ENCODE results near the gene CDKAL1. TPM values are rescaled to one million over a fixed set of nuclear protein-coding genes. Genes with fewer than 3 reads are reported as not detected.

The CDKAL1 gene
- total RNA-seq, 1 experiment from 2014 or later, result 13.8 TPM

DNA sequence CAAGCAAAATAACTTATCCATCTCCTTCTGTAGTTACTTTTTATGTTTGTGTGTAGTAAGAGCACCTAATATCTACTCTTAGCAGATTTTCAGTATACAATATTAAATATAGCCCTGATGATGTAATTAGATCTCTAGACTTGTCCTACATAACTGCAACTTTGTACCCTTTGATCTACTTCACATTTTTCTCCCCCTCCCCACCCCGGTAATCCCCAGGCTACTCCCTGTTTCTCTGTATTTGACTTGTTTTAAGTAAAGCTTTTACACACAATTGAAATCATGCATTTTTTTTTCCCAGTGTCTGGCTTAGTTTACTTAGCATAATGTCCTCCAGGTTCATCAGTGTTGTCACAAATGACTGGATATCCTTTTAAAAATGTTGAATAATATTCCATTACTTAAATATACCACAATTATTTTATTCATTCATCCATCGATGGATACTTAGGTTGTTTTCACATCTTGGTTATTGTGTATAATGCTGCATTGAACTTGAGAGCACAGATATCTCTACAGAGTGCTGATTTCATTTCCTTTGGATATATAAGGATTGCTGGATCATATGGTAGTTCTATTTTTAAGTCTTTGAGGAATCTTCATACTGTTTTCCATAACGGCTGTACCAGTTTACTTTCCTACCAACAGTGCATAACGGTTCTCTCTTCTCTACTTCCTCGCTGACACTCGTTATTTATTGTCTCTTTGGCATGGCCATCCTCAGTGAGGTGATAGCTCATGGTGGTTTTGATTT, 212.7 kb downstream of the CDKAL1 start:
- intact Hi-C loops (cut with micrococcal nuclease), result no loop called here
- Histone ChIP-seq H3K4me3 (ENCODE audit: low read length) (no peak overlapping the region), H4K20me1 (ENCODE audit: low read length) (no peaks in the 10 kb centered on the region), H3K4me1 (ENCODE audit: insufficient read depth, low read length) (peaks cover 7% of the 10 kb centered on the region; the same call in 1 of the 2 replicates), H3K36me3 (ENCODE audit: low read depth, low read length) (no peaks in the 10 kb centered on the region), H3K4me2 (ENCODE audit: low read length) (no peak overlapping the region), H3K9me2 (replicated peaks; ENCODE audit: low read length) (no peaks in the 10 kb centered on the region), H3K27ac (ENCODE audit: low read length) (no peak overlapping the region), H3K9me3 (ENCODE audit: low read length) (no peaks in the 10 kb centered on the region), H2AFZ (ENCODE audit: low read length) (no peak overlapping the region), H3K9ac (ENCODE audit: low read length) (no peak overlapping the region), H3K79me2 (ENCODE audit: low read length) (no peaks in the 10 kb centered on the region), H3K27me3 (ENCODE audit: low read length) (no peaks in the 10 kb centered on the region), H3F3A (ENCODE audit: low read length, unreplicated experiment) (no peaks in the 10 kb centered on the region)
- CTCF ChIA-PET, result no interaction called here
- ATAC-seq, result no peak
- DNase-seq, result no peak
- BruUV-seq (replicated peaks), result no TSS peak
- no peak for TF ChIP-seq EZH2 (IDR thresholded peaks at IDR 0.05; ENCODE audit: low read length, unreplicated experiment)
- TF ChIP-seq CTCF (conservative IDR thresholded peaks at IDR 0.05; ENCODE audit: low read depth, low read length), result no peak
- no peak for TF ChIP-seq EZH2phosphoT487 (IDR thresholded peaks at IDR 0.05; ENCODE audit: borderline replicate concordance, low read length)
- POLR2A ChIA-PET (ENCODE audit: unreplicated experiment), result no interaction called here

DNA sequence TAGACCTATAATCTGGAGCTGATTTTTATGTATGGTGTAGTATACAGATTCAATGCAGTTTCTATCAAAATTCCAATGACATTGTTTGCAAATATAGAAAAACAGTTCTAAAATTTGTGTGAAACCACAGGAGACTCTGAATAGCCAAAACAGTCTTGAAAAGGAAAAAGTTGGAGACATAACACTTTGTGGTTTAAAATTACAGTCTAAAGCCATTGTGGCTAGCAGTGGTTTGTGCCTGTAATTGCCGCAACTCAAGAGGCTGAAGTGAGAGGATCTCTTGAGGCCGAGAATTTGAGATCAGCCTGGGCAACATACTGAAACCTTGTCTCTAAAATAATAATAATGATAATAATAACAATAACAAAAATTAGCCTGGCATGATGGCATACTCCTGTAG, 213.7 kb downstream of the CDKAL1 start:
- Histone ChIP-seq H3K9me2 (replicated peaks; ENCODE audit: low read length) (no peaks in the 10 kb centered on the region), H3K79me2 (ENCODE audit: low read length) (no peaks in the 10 kb centered on the region), H3K27me3 (ENCODE audit: low read length) (no peaks in the 10 kb centered on the region), H3K4me2 (ENCODE audit: low read length) (no peak overlapping the region), H4K20me1 (ENCODE audit: low read length) (no peaks in the 10 kb centered on the region), H3K27ac (ENCODE audit: low read length) (no peak overlapping the region), H3K36me3 (ENCODE audit: low read depth, low read length) (no peaks in the 10 kb centered on the region), H3K4me3 (ENCODE audit: low read length) (no peak overlapping the region), H3K4me1 (ENCODE audit: insufficient read depth, low read length) (peaks cover 7% of the 10 kb centered on the region; the same call in 1 of the 2 replicates), H3K9ac (ENCODE audit: low read length) (no peak overlapping the region), H3F3A (ENCODE audit: low read length, unreplicated experiment) (no peaks in the 10 kb centered on the region), H2AFZ (ENCODE audit: low read length) (no peak overlapping the region), H3K9me3 (ENCODE audit: low read length) (no peaks in the 10 kb centered on the region)
- ChIA-PET POLR2A (ENCODE audit: unreplicated experiment) (no interaction called here), CTCF (no interaction called here)
- intact Hi-C loops (cut with micrococcal nuclease), result no loop called here
- ATAC-seq (no peak), DNase-seq (no peak)
- BruUV-seq (replicated peaks), result no TSS peak
- TF ChIP-seq EZH2phosphoT487 (IDR thresholded peaks at IDR 0.05; ENCODE audit: borderline replicate concordance, low read length) (no peak), CTCF (conservative IDR thresholded peaks at IDR 0.05; ENCODE audit: low read depth, low read length) (no peak), EZH2 (IDR thresholded peaks at IDR 0.05; ENCODE audit: low read length, unreplicated experiment) (no peak)

- Histone ChIP-seq H3F3A (ENCODE audit: low read length, unreplicated experiment) (no peaks in the 10 kb centered on the region), H3K27ac (ENCODE audit: low read length) (no peak overlapping the region), H3K4me3 (ENCODE audit: low read length) (no peak overlapping the region), H4K20me1 (ENCODE audit: low read length) (0 out of 2 replicates have a peak, but pooled peaks cover 3% of the 10 kb centered on the region), H3K36me3 (ENCODE audit: low read depth, low read length) (no peaks in the 10 kb centered on the region), H3K9me3 (ENCODE audit: low read length) (no peaks in the 10 kb centered on the region), H3K4me1 (ENCODE audit: insufficient read depth, low read length) (peaks cover 13% of the 10 kb centered on the region), H3K27me3 (ENCODE audit: low read length) (no peaks in the 10 kb centered on the region), H3K4me2 (ENCODE audit: low read length) (no peak overlapping the region), H2AFZ (ENCODE audit: low read length) (no peak overlapping the region), H3K9ac (ENCODE audit: low read length) (no peak overlapping the region), H3K79me2 (ENCODE audit: low read length) (no peaks in the 10 kb centered on the region), H3K9me2 (replicated peaks; ENCODE audit: low read length) (no peaks in the 10 kb centered on the region)
- DNase-seq (no peak), ATAC-seq (peak; percentile 50)
- intact Hi-C loops (cut with micrococcal nuclease), result loop anchor here (10.0 kb wide), 1 partner anchor 167 kb away; no protein-coding TSS in a partner anchor
- ChIA-PET CTCF (no interaction called here), POLR2A (ENCODE audit: unreplicated experiment) (no interaction called here)
- BruUV-seq (replicated peaks), result no TSS peak
- TF ChIP-seq CTCF (conservative IDR thresholded peaks at IDR 0.05; ENCODE audit: low read depth, low read length) (no peak), EZH2phosphoT487 (IDR thresholded peaks at IDR 0.05; ENCODE audit: borderline replicate concordance, low read length) (no peak), EZH2 (IDR thresholded peaks at IDR 0.05; ENCODE audit: low read length, unreplicated experiment) (no peak)
These were observed 217.2 kb downstream of the CDKAL1 start for GRCh38 chr6:20751293-20751935.
